HG03159 (cell line): ENCODE data around the gene TRIM44.

Experiments
- ATAC-seq: cut with Tn5 transposase; IDR thresholded peaks from one replicate; pipeline ENCODE4 v1.9.1; 2021; ENCODE audit warnings: mild to moderate bottlenecking, moderate library complexity; ENCODE audit not compliant: unreplicated experiment

TRIM44 gene

DNA sequence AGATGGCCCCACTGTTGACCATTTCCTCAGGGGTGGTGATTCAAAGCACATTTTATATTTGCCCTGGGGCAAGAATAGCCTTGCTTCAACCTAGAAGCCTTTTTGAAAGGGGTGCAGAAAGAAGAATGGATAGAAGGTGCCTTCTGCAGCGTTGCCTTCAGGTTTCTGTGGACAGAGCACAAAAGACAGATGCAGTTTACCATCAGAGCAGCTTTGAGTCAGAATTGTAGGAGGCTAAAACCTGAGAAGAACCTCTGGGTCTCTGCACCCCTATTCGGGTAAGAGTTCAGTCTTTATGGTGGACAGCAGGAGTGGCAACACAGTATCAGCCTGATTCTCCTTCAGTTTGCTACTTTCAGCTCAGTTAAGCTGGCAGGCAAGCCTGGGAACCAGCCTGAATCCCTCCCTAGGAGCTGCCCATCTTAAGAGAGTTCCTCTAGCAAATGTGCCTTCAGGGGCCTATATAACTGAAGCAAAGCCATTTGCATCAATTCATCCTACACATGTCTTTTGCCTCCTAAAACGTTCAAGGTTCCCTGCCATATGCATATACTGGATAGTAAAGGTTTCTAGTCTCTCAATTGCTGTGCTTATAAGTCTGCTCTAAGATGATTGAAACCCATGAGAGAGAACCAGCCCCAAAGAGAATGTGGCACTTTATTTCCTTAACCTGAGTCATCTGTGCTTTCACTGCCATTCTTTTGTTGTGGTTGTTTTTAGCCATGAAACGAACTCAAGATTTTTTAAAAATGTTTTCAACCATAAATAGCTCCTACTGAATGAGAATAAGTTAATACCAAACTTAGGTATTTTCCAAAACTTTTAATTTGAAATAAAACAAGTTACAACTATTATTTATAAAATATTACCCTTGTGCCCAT is 123.0 kb downstream of the TRIM44 start:
- ATAC-seq, result peak; percentile 66

DNA sequence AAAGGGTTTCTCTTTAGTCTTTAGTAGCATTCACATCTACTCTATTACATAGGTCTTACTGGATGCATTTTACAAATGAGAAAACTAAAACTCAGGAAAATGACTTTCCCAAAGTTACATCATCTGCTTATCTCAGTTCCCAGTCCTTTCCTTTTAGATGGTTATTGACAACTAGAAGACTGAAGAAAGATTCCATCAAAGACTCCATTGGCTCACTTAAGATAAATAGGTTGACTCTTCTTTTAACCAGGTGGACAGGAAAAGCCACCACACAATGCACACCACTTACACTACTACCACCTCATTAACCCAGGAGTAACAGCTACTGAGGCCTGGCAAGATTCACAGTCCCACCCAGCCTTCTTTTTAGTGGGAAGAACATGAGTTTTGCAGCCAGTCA is 123.6 kb downstream of the TRIM44 start:
- ATAC-seq, result no peak

DNA sequence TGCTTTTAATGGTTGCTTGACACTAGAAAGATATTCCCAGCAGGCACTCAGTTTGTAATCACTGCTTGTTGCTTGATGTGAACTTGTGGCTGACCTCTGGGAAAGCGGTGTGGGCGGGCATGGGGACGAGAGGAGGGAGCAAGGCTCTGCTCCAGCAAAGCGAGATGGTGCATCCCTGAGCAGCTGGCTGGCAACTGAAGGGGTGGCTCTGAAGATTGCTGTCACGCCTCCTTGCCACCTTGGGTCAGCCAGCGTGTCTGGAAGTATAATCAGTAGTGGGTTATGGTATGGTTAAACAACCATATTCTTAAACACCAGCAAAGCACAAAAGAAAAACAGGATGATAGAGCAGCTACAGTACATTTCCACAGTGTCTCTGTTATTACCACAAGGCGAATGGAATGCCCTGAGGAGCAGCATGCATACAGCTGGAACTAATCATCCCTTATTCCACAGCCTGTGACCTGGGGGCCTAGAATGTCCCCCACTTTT is 124.5 kb downstream of the TRIM44 start:
- no peak for ATAC-seq

DNA sequence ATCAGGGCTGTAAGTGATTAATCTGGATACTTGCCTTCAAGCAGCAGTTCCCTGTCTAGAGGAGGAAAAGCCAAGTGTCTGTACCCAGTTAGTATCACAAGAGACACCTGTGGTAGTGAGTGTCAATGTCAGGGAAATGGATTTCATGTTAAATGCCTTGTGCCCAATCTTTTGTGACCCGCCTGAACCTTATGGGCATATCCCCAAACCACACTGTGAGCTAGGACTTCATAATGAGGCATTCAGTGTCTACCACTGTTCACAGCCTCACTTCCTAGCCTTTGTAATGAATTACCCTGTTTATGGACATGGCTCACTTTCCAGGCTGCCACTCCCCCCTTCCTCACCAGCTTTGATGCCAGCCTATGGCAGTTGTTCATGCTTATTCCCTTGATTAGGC is 125.1 kb downstream of the TRIM44 start:
- no peak for ATAC-seq

DNA sequence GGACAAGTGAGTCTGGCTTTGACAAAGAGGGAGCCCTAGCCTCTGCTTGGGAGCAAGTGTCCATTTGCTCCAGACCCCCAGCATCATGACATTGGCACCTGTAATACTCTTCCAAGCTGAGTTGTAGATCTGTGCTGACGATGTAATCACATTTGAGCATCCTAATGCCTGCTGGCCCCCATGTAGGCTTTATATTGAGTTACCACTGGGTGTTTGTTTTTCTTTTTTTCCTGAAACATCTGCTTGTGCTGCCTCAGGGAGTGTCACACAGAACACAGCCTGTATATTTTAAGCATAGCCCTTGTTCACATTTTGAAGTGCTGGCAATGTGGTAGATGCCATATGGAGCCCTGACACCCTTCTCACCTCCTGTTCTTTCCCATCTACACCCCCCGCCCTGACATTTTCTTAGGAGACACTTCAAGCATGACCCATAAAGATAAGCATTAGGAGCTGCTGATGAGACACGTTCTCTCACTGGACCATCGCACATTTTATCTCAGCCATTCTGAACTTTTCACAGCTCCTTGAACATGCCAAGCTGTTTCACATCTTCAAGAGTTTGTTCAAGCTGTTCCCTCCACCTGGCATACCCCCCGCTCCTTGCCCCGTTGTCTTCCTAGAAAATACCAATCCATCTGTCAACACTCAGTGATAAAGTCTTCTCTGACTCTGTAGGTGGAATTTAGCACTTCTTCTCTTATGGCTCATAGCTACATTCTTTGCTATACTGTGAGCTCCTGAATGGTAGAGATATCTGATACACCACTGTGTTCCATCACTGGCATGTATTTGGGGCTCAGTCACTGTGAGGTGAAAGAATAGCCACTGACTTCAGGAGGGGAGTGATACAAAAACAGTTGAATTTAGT is 128.7 kb downstream of the TRIM44 start:
- no peak for ATAC-seq

DNA sequence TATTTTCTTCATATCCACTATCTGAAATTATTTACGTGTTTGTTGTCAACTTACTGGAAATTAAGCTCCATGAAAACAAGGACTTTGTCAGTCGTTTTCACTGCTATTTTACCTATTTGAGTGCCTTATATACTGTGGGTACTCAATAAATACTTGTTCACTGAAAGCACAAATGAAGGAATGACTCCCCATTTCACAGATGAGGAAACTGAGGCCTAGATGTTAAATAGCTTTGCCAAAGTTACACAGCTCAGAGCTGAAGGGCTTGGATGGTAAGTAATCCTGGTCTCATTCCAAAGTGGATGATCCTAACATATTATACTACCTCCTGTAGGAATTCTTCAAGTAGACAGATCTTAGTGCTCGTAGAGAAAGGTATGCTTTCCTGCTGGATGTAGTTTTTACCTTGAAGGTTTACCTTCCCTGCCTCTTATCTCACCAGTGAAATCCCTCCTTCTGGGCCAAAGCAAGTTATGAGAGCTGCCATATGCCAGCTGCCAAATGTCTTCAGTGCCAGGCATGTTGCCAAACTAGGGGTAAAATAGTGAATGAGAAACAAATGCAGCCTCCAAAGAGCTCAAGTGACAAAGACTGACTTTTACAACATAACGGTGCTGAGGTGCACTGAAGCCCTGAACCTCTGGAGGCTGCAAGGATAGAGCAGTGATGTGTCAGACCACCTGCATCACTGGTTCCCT is 129.7 kb downstream of the TRIM44 start:
- ATAC-seq, result no peak

DNA sequence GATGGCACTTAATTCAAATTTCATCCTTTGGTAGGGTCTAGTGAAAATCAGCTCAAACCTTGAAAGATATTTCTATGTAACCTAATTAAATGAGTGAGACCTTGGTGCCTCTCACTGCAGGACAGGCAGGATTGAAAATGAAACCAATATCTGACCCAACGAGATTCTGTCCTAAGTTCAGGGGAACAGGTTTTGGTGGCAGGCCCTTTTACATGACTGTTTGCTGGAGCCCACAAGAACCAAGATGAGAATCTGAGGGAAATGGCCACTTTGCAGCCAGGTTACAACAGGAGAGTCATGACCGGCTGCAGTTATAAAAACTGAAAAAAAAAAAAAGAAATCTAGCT is 130.2 kb downstream of the TRIM44 start:
- ATAC-seq, result no peak

DNA sequence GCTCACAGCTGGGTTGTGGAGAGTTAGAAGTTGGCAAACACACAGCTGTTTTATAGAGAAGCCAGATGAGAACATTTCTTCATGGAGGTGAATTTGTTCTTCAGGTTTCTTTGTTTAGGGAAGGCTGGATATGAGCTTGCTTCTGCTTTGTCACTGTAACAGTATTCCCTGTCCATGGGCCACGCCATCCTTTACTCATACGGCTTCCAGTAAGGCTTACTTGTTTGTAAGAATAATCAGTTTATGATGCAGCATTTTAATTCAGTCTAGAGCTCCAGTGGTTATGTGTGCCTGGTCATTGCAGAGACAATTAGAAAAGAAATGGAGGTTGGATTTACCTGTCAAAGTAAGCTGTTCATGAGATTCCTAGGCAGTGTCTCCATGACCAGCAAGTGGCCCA is 131.8 kb downstream of the TRIM44 start:
- ATAC-seq, result no peak

DNA sequence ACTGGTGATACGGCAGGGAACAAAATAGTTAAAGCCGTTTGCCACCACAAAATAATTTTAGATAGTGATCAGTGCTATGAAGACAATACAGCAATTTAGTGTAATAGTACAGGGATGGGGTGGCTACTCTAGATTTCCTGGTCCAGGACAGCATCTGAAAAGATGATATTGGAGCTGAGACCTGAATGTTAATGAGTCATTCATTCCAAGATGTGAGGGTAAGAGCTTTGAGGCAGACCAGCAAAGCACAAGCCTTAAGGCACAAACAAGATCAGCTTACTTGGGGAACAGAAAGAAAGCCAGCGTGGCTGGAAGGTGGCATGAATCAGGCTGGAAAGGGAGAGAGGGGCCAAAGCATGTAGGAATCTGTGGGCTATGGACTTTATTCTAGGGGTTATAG is 132.3 kb downstream of the TRIM44 start:
- no peak for ATAC-seq

DNA sequence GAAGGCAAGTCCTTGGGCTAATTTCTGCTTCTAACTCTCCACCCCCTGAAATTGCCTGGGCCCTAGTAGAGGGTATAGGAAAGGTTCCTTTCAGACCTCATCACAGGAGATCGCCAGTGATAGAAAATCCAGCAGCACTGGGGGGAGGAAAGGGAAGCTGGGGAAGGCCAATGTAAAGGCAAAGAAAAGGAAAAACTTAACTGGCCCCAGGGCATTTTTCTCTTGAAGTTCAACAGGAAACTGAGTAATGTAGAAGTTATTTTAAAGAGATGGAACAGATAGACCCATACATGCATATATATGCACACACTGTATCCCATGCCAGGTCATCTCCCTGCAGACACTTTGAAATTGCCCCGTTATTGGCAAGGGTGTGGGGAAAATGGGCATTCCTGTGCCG is 134.0 kb downstream of the TRIM44 start:
- no peak for ATAC-seq

DNA sequence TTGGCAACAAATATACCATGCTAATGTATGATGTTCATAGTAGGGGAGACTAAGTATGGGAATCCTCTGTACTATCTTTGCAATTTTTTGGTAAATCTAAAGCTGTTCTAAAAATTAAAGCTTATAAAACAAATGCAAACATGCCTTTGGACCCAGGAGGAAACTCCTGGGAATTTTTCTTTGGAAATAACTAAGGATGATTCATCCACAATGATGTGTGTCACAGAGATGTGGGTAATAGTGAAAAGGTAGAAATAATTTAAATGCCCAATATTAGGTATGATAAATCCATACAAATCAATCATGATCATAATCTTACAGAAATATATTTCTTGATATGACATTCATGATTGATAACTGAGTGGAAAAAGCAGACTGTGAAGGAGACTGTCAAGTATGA is 135.8 kb downstream of the TRIM44 start:
- no peak for ATAC-seq

DNA sequence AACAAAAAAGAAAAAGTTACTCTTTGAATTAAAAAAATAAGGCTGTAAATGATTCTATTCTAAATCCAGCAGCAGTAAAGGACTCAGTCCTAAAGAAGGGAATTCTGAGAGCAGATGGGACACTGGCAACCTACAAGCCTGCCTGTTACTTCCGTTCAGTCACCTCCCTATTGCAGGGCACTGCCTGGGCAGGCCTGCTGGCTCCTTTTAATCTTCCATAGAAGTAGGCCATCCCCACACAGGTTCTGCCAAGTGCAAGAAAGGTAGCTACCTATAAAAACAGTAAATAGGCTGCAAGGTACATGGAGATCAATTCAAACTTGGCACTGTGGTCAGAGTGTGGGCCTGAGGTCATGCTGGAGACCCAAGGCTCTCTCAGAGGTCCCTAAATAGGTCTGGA is 136.4 kb downstream of the TRIM44 start:
- no peak for ATAC-seq

DNA sequence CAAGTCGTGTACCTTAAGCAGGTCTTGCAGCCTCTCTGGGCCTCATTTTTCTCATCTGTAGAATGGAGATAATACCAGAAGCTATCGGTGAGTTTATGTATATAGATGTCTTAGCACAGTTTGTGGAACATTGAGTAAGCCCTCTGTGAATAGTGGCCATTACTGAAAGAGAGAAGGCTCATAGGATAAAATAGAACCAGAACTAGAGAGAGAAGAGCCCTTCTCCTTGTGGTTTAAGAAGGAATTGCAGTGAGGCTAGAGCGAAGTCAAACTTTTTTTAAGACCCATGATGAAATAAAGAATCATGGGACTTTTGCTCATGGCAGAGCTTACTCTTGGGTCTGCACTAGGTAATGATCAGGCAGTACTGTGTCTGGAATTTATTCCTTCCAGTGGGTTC is 137.1 kb downstream of the TRIM44 start:
- no peak for ATAC-seq

DNA sequence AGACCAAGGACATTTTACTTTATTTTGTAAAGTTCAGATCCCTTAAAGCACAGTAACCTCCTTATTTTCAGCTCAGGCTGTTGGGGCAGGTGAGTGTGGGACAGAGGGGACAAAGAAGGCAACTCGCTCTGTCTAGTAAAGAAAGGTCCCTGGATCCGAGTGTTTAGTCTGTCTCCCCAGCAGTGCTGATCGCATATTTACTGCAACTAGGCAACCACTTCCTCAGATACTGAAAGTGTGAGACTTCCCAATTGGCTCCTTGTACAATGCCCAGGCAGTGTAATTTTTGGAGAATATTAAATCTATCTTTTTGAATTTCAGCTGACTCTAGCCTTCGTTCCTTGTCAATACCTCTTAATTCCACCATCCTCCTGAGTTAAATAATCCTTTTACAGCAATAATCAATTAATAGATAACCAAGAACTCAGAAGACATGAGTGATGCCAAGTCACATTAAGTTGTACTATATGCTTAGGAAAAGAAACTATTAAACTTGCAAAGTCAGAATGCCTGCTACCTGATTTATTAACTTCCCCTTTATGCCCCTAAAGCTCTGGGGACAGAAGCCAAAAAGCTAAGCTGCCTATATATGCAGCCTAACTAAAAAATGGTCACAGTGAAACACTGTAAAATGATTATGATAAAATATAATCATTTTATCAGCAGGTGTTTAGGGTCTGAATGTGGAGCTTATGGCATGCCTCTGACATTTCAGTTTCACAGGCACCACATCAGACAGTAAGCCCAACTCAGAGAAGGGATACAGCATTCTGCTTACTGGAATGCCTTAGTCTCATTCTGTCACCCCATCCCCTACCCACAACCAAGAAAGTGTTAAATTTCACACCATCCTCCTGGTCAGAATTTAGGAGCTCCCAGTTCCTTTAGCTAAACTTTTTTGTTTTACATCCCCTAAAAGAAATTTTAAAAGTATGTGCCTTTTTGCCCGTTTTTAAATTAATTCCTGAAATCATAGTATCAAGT is 138.7 kb downstream of the TRIM44 start:
- peak; percentile 73 for ATAC-seq

DNA sequence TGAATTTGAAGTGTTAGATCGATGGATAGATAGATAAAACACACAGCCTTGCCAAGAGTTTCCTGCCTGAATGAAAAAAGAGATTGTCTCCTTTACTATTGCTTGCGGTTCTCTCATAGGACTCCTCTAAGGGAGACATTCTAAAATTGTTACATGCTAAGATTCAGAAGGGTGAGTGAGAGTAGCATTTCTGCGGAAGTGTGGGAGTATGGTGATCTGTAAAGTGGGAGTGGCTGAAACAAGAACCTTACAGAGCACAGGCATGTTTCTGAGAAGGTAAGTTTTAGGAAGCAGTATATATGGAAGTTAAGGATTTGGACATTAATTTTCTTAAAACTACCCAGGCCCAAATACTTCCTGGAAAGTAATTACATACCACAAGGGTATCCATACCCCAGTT is 139.6 kb downstream of the TRIM44 start:
- no peak for ATAC-seq

DNA sequence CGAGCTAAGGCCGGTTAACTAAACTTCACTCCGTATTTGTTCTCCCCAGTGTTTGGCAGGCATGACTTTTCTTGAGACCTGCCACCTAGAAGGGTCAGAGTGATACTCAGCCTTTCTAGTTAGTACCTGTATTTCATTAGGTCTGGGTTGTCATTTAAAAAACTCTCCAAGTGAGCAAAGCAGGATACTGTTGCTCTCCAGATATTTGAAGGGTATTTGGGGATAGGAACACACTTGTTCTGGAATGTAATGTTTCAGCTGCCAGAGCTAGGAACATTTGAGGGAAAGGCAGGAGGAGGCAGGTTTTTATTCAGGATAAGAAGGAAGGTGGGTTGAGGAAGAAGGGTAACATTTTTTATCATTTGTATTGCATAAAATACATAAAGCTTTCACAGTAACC is 140.1 kb downstream of the TRIM44 start:
- ATAC-seq, result no peak

DNA sequence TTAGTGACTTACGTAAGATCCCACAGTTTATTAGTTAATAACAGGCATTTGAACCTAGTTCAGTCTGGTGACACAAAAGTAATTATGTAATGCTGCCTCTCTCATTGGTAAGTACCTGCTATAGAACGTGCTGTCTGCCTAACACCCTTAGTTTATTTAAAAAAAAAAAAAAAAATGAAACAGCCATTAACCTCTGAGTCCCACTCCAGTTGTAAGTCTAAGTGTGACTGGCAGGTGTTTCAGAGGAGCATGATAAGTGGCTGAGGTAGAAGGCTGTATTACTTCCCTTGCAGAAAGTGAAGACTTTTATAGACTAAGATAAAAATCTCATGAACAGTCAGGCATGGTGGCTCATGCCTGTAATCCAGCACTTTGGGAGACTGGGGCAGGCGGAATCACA is 140.5 kb downstream of the TRIM44 start:
- ATAC-seq, result no peak

DNA sequence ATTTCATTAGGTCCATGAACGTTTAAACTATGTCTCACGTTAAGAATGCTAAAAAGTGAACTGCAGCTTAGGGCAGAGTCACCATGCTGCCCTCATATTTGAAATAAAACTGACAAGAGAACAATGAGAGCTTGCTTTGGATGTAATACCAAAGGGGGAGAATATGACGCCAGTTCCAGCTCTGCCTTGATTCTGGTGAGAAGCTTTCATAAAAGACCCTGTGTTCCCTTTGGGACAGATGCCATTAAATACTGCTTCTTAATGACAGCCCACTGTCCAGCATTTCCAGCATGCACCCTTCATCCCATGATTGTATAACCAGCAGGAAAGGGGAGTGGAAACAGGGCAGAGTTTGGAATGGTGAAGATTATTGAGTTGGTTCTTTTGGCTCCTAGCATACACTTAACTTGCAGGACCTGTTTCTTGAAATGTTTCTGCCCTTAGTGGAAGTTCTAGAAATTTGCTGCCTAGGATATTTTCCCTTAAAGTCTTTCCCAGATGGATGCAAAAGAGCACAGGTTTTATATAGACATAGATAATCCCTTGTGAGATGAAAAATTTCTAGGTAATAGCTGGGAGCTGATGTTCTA is 142.0 kb downstream of the TRIM44 start:
- no peak for ATAC-seq

DNA sequence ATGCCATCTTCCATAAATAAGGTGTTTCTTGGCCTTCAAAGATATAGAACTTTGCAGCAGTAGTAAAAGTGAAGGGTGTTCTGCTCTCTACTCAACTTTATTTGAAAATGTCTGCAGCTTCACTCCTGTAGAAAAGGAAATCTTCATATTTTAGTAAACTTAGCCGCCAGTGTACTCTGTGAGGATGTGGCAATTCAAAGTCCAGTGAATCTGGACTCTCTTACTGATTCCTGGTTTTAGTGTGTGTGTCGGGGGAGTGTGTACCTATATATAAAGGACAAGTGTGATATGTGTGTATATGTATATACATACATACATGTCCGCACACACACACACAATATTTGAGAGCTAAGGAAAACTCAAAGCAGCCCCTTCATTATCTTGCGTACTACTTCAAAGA is 147.0 kb downstream of the TRIM44 start:
- no peak for ATAC-seq
